ENCODE data around the gene ORC3. TPM values are rescaled to one million over a fixed set of nuclear protein-coding genes. Genes with fewer than 3 reads are reported as not detected.

Gene ORC3
- total and polyA plus RNA-seq, 10 of the 15 experiments (the other 5 are each of a cell fraction or from before 2014, with no cell fraction given), result 27.2 to 76.3 (median 54.6) TPM

DNA sequence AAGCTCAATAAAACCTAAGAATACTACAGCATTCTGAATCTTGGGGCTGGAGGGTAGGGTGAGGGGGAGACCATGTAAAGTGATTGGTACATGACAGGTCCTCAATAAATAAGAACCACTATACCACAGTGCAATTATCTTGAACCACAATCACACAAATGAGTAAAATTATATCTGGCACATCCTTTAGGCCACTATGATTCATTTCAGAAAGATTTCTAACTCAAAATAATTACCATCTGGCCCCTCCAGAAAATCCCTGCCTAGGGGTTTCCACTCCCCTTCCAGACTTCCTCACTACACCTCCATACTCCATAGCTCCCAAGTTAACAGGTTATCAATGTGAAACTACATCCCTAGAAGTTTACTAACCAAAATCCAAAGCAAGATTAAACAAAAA, 92.4 kb downstream of the ORC3 start (continued):
- TF ChIP-seq, protein P1, sequence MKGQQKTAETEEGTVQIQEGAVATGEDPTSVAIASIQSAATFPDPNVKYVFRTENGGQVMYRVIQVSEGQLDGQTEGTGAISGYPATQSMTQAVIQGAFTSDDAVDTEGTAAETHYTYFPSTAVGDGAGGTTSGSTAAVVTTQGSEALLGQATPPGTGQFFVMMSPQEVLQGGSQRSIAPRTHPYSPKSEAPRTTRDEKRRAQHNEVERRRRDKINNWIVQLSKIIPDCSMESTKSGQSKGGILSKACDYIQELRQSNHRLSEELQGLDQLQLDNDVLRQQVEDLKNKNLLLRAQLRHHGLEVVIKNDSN (IDR thresholded peaks at IDR 0.05; ENCODE audit: borderline replicate concordance, extremely low read length, insufficient read depth, low read depth, low read length), result no peak
- TF ChIP-seq ZNF274 (IDR thresholded peaks at IDR 0.05; ENCODE audit: insufficient read depth, insufficient read length) (no peak), SIX5 (IDR thresholded peaks at IDR 0.05; ENCODE audit: low read depth, low read length, severe bottlenecking) (no peak), HDGF (IDR thresholded peaks at IDR 0.05) (no peak), EGR1 (IDR thresholded peaks at IDR 0.05; ENCODE audit: borderline replicate concordance in 1 of 2, low read depth in 2 of 2, low read length in 2 of 2) (no peak), LARP7 (IDR thresholded peaks at IDR 0.05) (no peak), GATAD2B (conservative IDR thresholded peaks at IDR 0.05; ENCODE audit: low read depth) (peak; percentile 19; the same call in 1 of the 2 replicates), NRF1 (conservative IDR thresholded peaks at IDR 0.05; ENCODE audit: low read depth, low read length) (no peak), YY1 (IDR thresholded peaks at IDR 0.05; ENCODE audit: low read depth, low read length) (no peak), STAT1 (conservative IDR thresholded peaks at IDR 0.05) (no peak), TCF3 (IDR thresholded peaks at IDR 0.05; ENCODE audit: borderline replicate concordance, insufficient read depth, low read depth, low read length) (no peak), BMI1 (IDR thresholded peaks at IDR 0.05; ENCODE audit: borderline replicate concordance) (peak; percentile 55; the same call in 1 of the 2 replicates), SPI1 (IDR thresholded peaks at IDR 0.05; ENCODE audit: borderline replicate concordance, insufficient read depth, low read depth, low read length) (peak; percentile 23; the same call in 1 of the 2 replicates), ZNF207 (IDR thresholded peaks at IDR 0.05; ENCODE audit: borderline replicate concordance) (no peak), PAX8 (IDR thresholded peaks at IDR 0.05) (no peak), PAX5 (IDR thresholded peaks at IDR 0.05; ENCODE audit: borderline replicate concordance, low read depth, low read length) (0 out of 2 replicates have a peak, but pooled peaks have one; percentile 21), BCL11A (IDR thresholded peaks at IDR 0.05; ENCODE audit: low read depth, low read length) (peak; percentile 92), RAD51 (IDR thresholded peaks at IDR 0.05) (no peak)
- TF ChIP-seq, protein P2, sequence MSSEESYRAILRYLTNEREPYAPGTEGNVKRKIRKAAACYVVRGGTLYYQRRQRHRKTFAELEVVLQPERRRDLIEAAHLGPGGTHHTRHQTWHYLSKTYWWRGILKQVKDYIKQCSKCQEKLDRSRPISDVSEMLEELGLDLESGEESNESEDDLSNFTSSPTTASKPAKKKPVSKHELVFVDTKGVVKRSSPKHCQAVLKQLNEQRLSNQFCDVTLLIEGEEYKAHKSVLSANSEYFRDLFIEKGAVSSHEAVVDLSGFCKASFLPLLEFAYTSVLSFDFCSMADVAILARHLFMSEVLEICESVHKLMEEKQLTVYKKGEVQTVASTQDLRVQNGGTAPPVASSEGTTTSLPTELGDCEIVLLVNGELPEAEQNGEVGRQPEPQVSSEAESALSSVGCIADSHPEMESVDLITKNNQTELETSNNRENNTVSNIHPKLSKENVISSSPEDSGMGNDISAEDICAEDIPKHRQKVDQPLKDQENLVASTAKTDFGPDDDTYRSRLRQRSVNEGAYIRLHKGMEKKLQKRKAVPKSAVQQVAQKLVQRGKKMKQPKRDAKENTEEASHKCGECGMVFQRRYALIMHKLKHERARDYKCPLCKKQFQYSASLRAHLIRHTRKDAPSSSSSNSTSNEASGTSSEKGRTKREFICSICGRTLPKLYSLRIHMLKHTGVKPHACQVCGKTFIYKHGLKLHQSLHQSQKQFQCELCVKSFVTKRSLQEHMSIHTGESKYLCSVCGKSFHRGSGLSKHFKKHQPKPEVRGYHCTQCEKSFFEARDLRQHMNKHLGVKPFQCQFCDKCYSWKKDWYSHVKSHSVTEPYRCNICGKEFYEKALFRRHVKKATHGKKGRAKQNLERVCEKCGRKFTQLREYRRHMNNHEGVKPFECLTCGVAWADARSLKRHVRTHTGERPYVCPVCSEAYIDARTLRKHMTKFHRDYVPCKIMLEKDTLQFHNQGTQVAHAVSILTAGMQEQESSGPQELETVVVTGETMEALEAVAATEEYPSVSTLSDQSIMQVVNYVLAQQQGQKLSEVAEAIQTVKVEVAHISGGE (CRISPR knock-in tag; IDR thresholded peaks at IDR 0.05), result no peak
